Spleen (tissue), 7 donors: Measurements from ENCODE around the gene RERE.

Experiments used
- POLR2A ChIP-seq, 3 donors: fragments of 450-650 bp; IDR thresholded peaks; one replicate each; pipeline ENCODE4 v1.5.1; 2017; ENCODE audit warnings: antibody characterized with exemption in 3 of 3, mild to moderate bottlenecking in 1 of 3
- POLR2AphosphoS5 ChIP-seq, 3 donors: sonication (generic); formaldehyde crosslinking; IDR thresholded peaks; one replicate each; pipeline ENCODE4 v1.5.1; 2017; ENCODE audit warnings: antibody characterized with exemption in 3 of 3
- TF ChIP-seq, protein P1 (sequence below), 11 experiments: fragments of 200-600 bp in 7 of 11; fragments of 450-650 bp in 4 of 11; sonication (generic) in 4 of 11; IDR thresholded peaks in 8 of 11; conservative IDR thresholded peaks in 3 of 11; 1 replicate in 7 of 11; 2 replicates in 4 of 11; pipeline versions ENCODE4 v1.4.0 to v1.8.0; 2016 to 2021; ENCODE audit warnings: antibody characterized with exemption in 11 of 11, inconsistent platforms in 4 of 11, mild to moderate bottlenecking in 1 of 11
- donor health status: DM: no; HTN: no; CAD: no; lungs with moderate emphysema.
- donor health status: DM: no; HTN: no; CAD: no.
- donor health status: DM: no; HTN: no; CAD: no.

DNA sequence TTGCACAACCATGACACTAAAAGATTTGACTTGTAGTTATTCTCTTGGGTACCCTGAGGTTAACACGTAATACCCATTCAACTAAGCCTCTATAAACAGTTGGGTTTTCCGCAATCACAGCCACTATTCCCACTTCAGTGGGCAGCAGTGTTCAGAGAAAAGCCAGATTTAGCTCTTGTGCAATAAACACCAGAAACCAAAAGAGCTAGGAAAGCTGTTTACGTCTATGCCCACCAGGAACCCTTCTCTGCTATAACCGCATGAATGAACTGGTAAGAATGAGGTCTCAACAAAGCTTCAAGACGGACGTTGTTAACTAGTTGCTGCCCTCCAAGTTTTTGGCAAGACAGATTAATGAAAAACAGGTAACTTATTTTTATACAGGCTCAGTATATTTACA, 398.3 kb downstream of the RERE start:
- TF ChIP-seq POLR2A (IDR thresholded peaks at IDR 0.05) = no peak
- TF ChIP-seq, protein P1, sequence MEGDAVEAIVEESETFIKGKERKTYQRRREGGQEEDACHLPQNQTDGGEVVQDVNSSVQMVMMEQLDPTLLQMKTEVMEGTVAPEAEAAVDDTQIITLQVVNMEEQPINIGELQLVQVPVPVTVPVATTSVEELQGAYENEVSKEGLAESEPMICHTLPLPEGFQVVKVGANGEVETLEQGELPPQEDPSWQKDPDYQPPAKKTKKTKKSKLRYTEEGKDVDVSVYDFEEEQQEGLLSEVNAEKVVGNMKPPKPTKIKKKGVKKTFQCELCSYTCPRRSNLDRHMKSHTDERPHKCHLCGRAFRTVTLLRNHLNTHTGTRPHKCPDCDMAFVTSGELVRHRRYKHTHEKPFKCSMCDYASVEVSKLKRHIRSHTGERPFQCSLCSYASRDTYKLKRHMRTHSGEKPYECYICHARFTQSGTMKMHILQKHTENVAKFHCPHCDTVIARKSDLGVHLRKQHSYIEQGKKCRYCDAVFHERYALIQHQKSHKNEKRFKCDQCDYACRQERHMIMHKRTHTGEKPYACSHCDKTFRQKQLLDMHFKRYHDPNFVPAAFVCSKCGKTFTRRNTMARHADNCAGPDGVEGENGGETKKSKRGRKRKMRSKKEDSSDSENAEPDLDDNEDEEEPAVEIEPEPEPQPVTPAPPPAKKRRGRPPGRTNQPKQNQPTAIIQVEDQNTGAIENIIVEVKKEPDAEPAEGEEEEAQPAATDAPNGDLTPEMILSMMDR (IDR thresholded peaks at IDR 0.05 in 8 of 11, conservative IDR thresholded peaks at IDR 0.05 in 3 of 11) = no peak
- TF ChIP-seq POLR2AphosphoS5 (IDR thresholded peaks at IDR 0.05) = no peak
